Stimulated activated naive B cell treated with anti-CD40 and anti-IgM and Interleukin-4, amounts not matched to agents 10 μg/mL and 1 μg/mL and 100 μg/mL, for 72 hours (primary cell): Measurements from ENCODE around the gene PTGES.
A peak's percentile ranks its signal among the peaks of the same experiment; 100 is the strongest.
"Not testable (repeated sequence)": the region's sequence is repeated elsewhere in the genome, so short reads cannot be mapped to it uniquely, and the experiment has no call there.

Experiments used
- ATAC-seq, 2 donors: fragments of 150-1000 bp; cut with Tn5 transposase; replicated peaks; 2 replicates each; pipeline ENCODE4 v1.10.0; 2021; ENCODE audit warnings: moderate library complexity in 1 of 2
- DNase-seq: peaks from one replicate; pipeline ENCODE4 v3.0.0; 2021
- H3K27ac Mint-ChIP-seq: one replicate; pipeline ENCODE4 v1.8.0; 2022; ENCODE audit warnings: mild to moderate bottlenecking, mixed read lengths
- H3K27me3 Mint-ChIP-seq, 2 donors: one replicate each; pipeline ENCODE4 v1.8.0; 2022; ENCODE audit warnings: mixed read lengths in 2 of 2
- H3K36me3 Mint-ChIP-seq, 2 donors: one replicate each; pipeline ENCODE4 v1.8.0; 2022; ENCODE audit warnings: mixed read lengths in 2 of 2, mild to moderate bottlenecking in 1 of 2
- H3K4me1 Mint-ChIP-seq, 2 donors: one replicate each; pipeline ENCODE4 v1.8.0; 2022; ENCODE audit warnings: mixed read lengths in 2 of 2, mild to moderate bottlenecking in 1 of 2
- H3K4me3 Mint-ChIP-seq, 2 donors: one replicate each; pipeline ENCODE4 v1.8.0; 2022; ENCODE audit warnings: mild to moderate bottlenecking in 2 of 2, mixed read lengths in 2 of 2, moderate library complexity in 1 of 2
- H3K9me3 Mint-ChIP-seq, 2 donors: one replicate each; pipeline ENCODE4 v1.8.0; 2022; ENCODE audit warnings: mixed read lengths in 2 of 2, mild to moderate bottlenecking in 1 of 2

PTGES gene

GRCh38 chr9:129752900-129753729, at the start of gene PTGES:
Gene PTGES (minus strand): TSS chr9:129753042. CDS start chr9:129753012, 30 bp downstream.
- Mint-ChIP-seq H3K36me3 (no peaks in the 10 kb centered on the region), H3K4me3 (peak within 1 kb of the TSS; percentile 2 to 13), H3K9me3 (no peaks in the 10 kb centered on the region), H3K4me1 (peaks cover 15 to 28% of the 10 kb centered on the region in 2 donors), H3K27me3 (peaks cover 36 to 38% of the 10 kb centered on the region in 2 donors), H3K27ac (no peak within 1 kb of the TSS)
- DNase-seq (peak; percentile 28), ATAC-seq (peak; percentile 57 to 66)

- Mint-ChIP-seq H3K9me3 (no peaks in the 10 kb centered on the region), H3K27me3 (no peaks in the 10 kb centered on the region), H3K36me3 (peaks cover 10 to 14% of the 10 kb centered on the region in 2 donors), H3K4me1 (peaks cover 13 to 22% of the 10 kb centered on the region in 2 donors), H3K4me3 (peak overlapping the region; percentile 41 to 47), H3K27ac (peak overlapping the region; percentile 47)
- DNase-seq: no peak
- ATAC-seq: no peak
These were observed 48.7 kb upstream of the PTGES start for GRCh38 chr9:129801504-129801903.

- Mint-ChIP-seq H3K9me3 (no peaks in the 10 kb centered on the region), H3K27me3 (peaks cover 8 to 11% of the 10 kb centered on the region in 2 donors), H3K27ac (no peak overlapping the region), H3K36me3 (no peaks in the 10 kb centered on the region), H3K4me3 (no peak overlapping the region), H3K4me1 (peaks cover 0 to 3% of the 10 kb centered on the region in 2 donors)
- ATAC-seq: no peak
- DNase-seq: no peak
These were observed 46.1 kb upstream of the PTGES start for GRCh38 chr9:129798973-129799372.

GRCh38 chr9:129796029-129796428, 43.2 kb upstream of the PTGES start:
- not testable (repeated sequence) for ATAC-seq

GRCh38 chr9:129794549-129794948, 41.7 kb upstream of the PTGES start:
- no peaks in the 10 kb centered on the region for H3K9me3 Mint-ChIP-seq
- H3K4me1 Mint-ChIP-seq: peaks cover 0 to 6% of the 10 kb centered on the region in 2 donors
- no peak for DNase-seq
- no peaks in the 10 kb centered on the region for H3K36me3 Mint-ChIP-seq
- H3K27me3 Mint-ChIP-seq: peaks cover 23 to 25% of the 10 kb centered on the region in 2 donors
- ATAC-seq: no peak
- no peak overlapping the region for H3K27ac Mint-ChIP-seq
- H3K4me3 Mint-ChIP-seq: no peak overlapping the region

More at GRCh38 chr9:129796029-129796428, 43.2 kb upstream of the PTGES start:
- not testable (repeated sequence) for H3K4me3 Mint-ChIP-seq, H3K27ac Mint-ChIP-seq, H3K4me1 Mint-ChIP-seq, H3K9me3 Mint-ChIP-seq, H3K36me3 Mint-ChIP-seq, DNase-seq
- H3K27me3 Mint-ChIP-seq: peaks cover 15 to 18% of the 10 kb centered on the region in 2 donors

- DNase-seq: no peak
- Mint-ChIP-seq H3K4me1 (peaks cover 3 to 11% of the 10 kb centered on the region in 2 donors), H3K27me3 (peaks cover 34 to 45% of the 10 kb centered on the region in 2 donors)
These were observed 33.6 kb upstream of the PTGES start for GRCh38 chr9:129786481-129786880.

GRCh38 chr9:129785866-129786265, 33.0 kb upstream of the PTGES start:
- H3K36me3 Mint-ChIP-seq: no peaks in the 10 kb centered on the region
- peaks cover 33 to 45% of the 10 kb centered on the region in 2 donors for H3K27me3 Mint-ChIP-seq
- ATAC-seq (no peak), DNase-seq (no peak)
- no peak overlapping the region for H3K4me3 Mint-ChIP-seq
- no peaks in the 10 kb centered on the region for H3K9me3 Mint-ChIP-seq
- H3K27ac Mint-ChIP-seq: no peak overlapping the region
- peaks cover 3 to 11% of the 10 kb centered on the region in 2 donors for H3K4me1 Mint-ChIP-seq

More at GRCh38 chr9:129786481-129786880, 33.6 kb upstream of the PTGES start:
- Mint-ChIP-seq H3K9me3 (no peaks in the 10 kb centered on the region), H3K27ac (no peak overlapping the region), H3K4me3 (no peak overlapping the region), H3K36me3 (no peaks in the 10 kb centered on the region)
- ATAC-seq: no peak

GRCh38 chr9:129784970-129785369, 32.1 kb upstream of the PTGES start:
- H3K27ac Mint-ChIP-seq: not testable (repeated sequence)

GRCh38 chr9:129783516-129784361, 30.9 kb upstream of the PTGES start:
- Mint-ChIP-seq H3K4me3 (no peak overlapping the region), H3K4me1 (peaks cover 3 to 6% of the 10 kb centered on the region in 2 donors), H3K27me3 (peaks cover 29 to 40% of the 10 kb centered on the region in 2 donors), H3K36me3 (no peaks in the 10 kb centered on the region), H3K27ac (no peak overlapping the region), H3K9me3 (no peaks in the 10 kb centered on the region)
- ATAC-seq (peak; percentile 97), DNase-seq (peak; percentile 59)

More at GRCh38 chr9:129784970-129785369, 32.1 kb upstream of the PTGES start:
- not testable (repeated sequence) for ATAC-seq, H3K9me3 Mint-ChIP-seq, H3K4me3 Mint-ChIP-seq, DNase-seq, H3K4me1 Mint-ChIP-seq, H3K36me3 Mint-ChIP-seq
- peaks cover 26 to 38% of the 10 kb centered on the region in 2 donors for H3K27me3 Mint-ChIP-seq

- Mint-ChIP-seq H3K4me1 (peaks cover 9 to 11% of the 10 kb centered on the region in 2 donors), H3K27ac (no peak overlapping the region), H3K9me3 (no peaks in the 10 kb centered on the region), H3K36me3 (peaks cover 0 to 3% of the 10 kb centered on the region in 2 donors), H3K4me3 (no peak overlapping the region), H3K27me3 (peaks cover 28 to 42% of the 10 kb centered on the region in 2 donors)
- no peak for DNase-seq
- no peak for ATAC-seq
These were observed 29.1 kb upstream of the PTGES start for GRCh38 chr9:129781981-129782380.

GRCh38 chr9:129781131-129781530, 28.3 kb upstream of the PTGES start:
- Mint-ChIP-seq H3K9me3 (no peaks in the 10 kb centered on the region), H3K4me3 (no peak overlapping the region), H3K4me1 (peaks cover 11 to 15% of the 10 kb centered on the region in 2 donors), H3K27ac (no peak overlapping the region), H3K27me3 (peaks cover 30 to 43% of the 10 kb centered on the region in 2 donors), H3K36me3 (peaks cover 0 to 3% of the 10 kb centered on the region in 2 donors)
- ATAC-seq (no peak), DNase-seq (no peak)

GRCh38 chr9:129779560-129780190, 26.8 kb upstream of the PTGES start:
- no peak overlapping the region for H3K27ac Mint-ChIP-seq
- no peak for ATAC-seq
- peaks cover 0 to 3% of the 10 kb centered on the region in 2 donors for H3K36me3 Mint-ChIP-seq
- no peak for DNase-seq
- no peak overlapping the region for H3K4me3 Mint-ChIP-seq
- peaks cover 37 to 43% of the 10 kb centered on the region in 2 donors for H3K27me3 Mint-ChIP-seq
- no peaks in the 10 kb centered on the region for H3K9me3 Mint-ChIP-seq
- peaks cover 11 to 15% of the 10 kb centered on the region in 2 donors for H3K4me1 Mint-ChIP-seq

GRCh38 chr9:129778469-129778868, 25.6 kb upstream of the PTGES start:
- ATAC-seq: no peak

GRCh38 chr9:129777769-129778130, 24.9 kb upstream of the PTGES start:
- H3K27me3 Mint-ChIP-seq: peaks cover 39 to 61% of the 10 kb centered on the region in 2 donors
- peaks cover 8 to 10% of the 10 kb centered on the region in 2 donors for H3K4me1 Mint-ChIP-seq
- peak overlapping the region; percentile 56 for H3K27ac Mint-ChIP-seq
- no peak for ATAC-seq
- DNase-seq: no peak
- H3K4me3 Mint-ChIP-seq: no peak overlapping the region
- H3K36me3 Mint-ChIP-seq: peaks cover 0 to 3% of the 10 kb centered on the region in 2 donors
- no peaks in the 10 kb centered on the region for H3K9me3 Mint-ChIP-seq

More at GRCh38 chr9:129778469-129778868, 25.6 kb upstream of the PTGES start:
- Mint-ChIP-seq H3K27me3 (peaks cover 39 to 55% of the 10 kb centered on the region in 2 donors), H3K27ac (no peak overlapping the region), H3K4me1 (peaks cover 8 to 10% of the 10 kb centered on the region in 2 donors), H3K36me3 (peaks cover 0 to 3% of the 10 kb centered on the region in 2 donors), H3K4me3 (no peak overlapping the region), H3K9me3 (no peaks in the 10 kb centered on the region)
- DNase-seq: no peak
